Measurements from ENCODE around the gene ELMO3. TPM values are rescaled to one million over a fixed set of nuclear protein-coding genes. Genes with fewer than 3 reads are reported as not detected.

ELMO3 gene
- polyA plus RNA-seq, 4 donors = 0.86 to 8.5 (median 5.5) TPM

DNA sequence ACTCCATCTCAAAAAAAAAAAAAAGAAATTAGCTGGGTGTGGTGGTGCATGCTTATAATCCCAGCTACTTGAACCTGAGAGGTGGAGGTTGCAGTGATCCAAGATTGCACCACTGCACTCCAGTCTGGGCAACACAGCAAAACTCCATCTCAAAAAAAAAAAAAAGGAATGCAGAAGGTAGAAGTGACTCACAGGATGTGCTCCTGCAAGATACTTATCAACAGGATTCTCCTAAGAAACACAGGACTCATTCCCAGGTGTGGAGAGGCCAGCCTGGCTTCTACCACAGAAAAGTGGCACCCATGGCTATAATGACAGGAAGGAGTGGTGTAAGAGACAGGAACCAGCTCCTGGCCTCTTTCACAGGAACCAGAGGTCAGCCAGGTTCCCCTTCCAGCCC lies 13.8 kb downstream of the ELMO3 start:
- DNase-seq (ENCODE audit: low read depth in 4 of 4, low spot score in 3 of 4) = no peak

DNA sequence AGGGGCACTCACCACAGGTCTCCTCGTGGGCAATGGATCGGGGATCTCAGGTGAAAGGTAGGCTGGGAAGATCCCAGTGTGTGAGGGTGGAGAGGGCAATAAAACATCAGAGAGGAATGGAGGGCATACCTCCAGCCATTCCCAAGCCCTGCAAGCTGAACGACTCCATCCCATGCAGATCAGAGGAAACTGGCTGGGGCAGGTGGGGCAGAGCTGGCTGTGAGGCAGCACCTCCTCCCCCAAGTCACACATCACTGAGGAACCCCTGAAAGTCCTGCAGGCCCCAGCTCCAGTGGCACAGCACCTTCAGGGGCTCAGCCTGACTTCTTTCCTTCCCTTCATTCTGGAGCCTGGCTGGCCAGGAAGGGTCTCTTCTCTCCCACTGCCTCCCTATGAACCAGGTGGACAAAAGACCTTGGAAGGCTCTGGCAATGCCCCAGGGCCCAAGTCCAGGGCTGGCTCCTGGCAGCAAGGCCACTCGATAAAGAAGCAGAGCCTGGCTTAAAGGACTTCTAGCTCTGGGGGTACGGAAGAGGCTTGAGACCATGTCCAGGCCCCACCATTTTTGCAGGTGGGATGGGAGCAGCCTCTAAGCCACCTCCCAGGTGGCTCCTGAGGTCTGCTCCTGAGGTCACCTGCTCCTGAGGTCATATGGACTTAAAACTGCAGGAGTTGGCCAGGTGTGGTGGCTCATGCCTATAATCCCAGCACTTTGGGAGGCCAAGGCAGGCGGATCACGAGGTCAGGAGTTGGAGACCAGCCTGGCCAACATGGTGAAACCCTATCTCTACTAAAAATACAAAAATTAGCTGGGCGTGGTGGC lies 14.5 kb downstream of the ELMO3 start:
- DNase-seq (ENCODE audit: low read depth in 4 of 4, low spot score in 3 of 4) = no peak

GRCh38 chr16:67215706-67216105 lies 16.8 kb downstream of the ELMO3 start:
- DNase-seq (ENCODE audit: low read depth in 4 of 4, low spot score in 3 of 4) = no peak

- no peak for DNase-seq (ENCODE audit: low read depth in 4 of 4, low spot score in 3 of 4)
These were observed 17.9 kb downstream of the ELMO3 start for GRCh38 chr16:67216612-67217490.

DNA sequence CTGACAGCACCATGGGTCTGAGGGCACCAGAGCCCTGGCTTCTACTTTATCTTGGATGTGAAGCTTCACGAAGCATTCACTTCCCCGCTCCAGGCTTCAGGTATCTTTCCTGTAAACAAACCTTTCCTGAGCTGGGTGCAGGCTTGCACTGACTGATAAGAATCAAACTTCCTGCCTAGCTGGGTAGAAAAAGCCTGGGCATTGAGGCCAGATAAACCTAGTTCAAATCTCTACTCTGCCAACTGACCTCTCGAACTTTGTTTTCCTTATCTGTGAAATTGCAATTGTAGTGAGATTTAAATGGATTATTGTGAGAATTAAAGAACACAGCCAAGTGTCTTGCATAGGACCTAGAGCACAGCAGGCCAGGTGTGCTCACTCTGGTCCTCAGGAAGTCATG lies 25.1 kb downstream of the ELMO3 start:
- no peak for DNase-seq (ENCODE audit: low read depth in 4 of 4, low spot score in 3 of 4)

- no peak for DNase-seq (ENCODE audit: low read depth in 4 of 4, low spot score in 3 of 4)
These were observed 27.4 kb downstream of the ELMO3 start for GRCh38 chr16:67226295-67226803.

DNA sequence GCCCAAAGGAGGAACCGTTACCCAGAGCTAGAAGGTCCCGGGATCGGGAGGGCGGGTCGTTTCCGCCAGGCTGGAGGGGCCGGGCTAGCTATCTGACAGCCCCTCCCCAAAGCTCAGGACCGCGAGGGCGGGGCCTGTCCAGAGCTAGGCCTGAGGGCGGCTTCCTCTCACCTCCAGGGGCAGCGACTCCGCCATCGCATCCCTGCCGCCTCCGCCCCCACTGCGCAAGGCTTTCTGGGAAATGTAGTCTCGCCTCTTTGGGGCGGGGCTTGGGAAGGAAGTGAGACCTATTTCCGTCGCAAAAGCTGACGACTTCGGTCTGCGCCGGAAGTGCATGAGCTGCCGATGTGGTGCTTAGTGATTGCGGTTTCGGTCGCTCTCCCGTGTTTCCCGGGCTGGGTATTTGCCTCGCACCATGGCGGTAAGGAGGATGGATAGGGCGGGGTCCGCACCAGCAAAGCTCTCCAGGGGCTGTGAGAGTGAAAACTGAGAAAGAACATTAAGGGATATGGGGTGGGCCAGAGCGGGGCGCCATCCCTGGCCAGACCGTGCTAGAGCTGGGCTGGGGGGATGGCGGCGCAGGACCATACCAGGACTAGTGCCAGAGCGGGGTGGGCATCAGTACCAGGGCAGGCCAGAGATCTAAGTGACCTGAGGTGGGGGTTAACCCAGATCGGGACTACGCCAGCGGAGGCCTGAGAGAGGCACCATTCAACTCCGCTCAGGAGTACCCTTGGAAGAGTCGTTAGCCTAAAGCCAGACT lies 28.1 kb downstream of the ELMO3 start, which contains the start of gene TMEM208:
Gene TMEM208, plus strand, starts transcription at position 327 of the 763 bp plus-strand sequence. Its CDS starts 89 bp downstream, at position 416.
- DNase-seq (ENCODE audit: low read depth in 4 of 4, low spot score in 3 of 4) = peak; percentile 93 to 98 (median 96)

GRCh38 chr16:67227567-67227921 lies 28.6 kb downstream of the ELMO3 start:
- DNase-seq (ENCODE audit: low read depth in 4 of 4, low spot score in 3 of 4) = no peak

DNA sequence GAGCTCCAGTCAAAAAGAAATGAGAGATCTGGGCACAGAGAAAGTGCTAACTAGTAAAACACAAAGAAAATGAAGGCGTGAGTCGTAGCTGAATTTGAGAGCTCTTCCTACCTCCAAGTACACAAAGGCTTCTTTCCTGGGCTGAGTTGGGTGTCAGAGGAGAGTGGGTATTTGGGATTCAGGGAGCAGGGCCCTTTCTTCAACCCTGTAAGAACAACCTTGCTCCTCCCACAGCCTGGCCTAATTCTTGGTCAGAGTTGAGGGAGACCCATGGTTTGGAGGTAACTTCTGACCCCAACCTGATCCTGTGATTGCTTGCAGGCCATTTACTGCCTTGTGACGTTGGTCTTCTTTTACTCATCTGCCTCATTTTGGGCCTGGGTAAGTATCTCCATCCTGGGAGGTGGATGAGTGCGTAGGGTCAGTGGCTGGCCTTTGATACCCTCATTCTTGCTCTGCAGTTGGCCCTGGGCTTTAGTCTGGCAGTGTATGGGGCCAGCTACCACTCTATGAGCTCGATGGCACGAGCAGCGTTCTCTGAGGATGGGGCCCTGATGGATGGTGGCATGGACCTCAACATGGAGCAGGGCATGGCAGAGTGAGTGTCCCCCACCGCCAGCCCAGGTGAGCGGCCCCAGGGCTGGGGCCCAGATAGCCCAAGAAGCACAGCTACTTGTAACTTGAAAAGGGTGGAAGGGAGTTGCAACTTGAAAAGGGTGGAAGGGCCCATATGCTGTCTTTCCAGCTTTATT lies 29.3 kb downstream of the ELMO3 start:
- no peak for DNase-seq (ENCODE audit: low read depth in 4 of 4, low spot score in 3 of 4)

GRCh38 chr16:67228905-67229304 lies 30.0 kb downstream of the ELMO3 start:
- DNase-seq (ENCODE audit: low read depth in 4 of 4, low spot score in 3 of 4) = no peak

- no peak for DNase-seq (ENCODE audit: low read depth in 4 of 4, low spot score in 3 of 4)
These were observed 31.2 kb downstream of the ELMO3 start for GRCh38 chr16:67229906-67230808.

DNA sequence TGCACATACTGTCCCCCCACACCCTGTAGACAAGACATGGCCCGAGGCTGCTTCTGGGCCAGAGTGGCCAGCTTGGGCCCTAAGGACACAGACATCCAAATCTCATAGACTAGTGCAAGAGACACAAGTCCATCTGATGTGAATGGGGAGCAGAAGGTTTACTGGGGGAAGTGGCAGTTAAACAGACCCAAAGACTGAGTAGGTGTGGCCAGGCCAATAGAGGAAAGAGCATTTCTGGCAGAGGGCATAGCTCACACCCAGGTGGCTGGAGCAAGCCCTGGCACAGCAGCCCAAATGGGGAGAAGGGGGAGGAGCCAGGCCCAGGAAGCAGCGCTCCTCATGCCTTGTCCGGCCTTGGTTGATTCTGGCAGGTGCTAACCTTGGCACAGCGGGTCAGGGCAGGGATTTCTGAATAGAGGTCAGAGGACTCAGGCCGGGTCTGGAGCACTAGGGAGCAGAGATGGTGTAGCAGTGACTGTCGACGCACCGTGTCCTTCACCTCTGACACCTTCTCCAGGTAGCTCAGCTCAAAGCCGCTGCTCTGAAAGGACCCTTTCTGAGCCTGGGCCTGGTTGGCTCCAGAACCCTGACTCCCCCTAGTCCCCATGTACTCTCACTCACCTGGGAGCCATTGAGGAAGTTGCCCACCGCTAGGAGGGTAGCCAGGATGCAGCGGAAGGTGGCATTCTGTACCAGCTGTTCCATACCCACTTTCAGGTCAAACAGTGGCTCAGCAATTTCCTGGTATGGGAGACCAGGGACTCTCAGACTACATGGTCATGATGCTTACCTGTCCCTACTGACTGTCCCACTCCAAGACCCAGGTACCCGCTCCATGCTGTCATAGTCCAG lies 32.1 kb downstream of the ELMO3 start:
- no peak for DNase-seq (ENCODE audit: low read depth in 4 of 4, low spot score in 3 of 4)

- no peak for DNase-seq (ENCODE audit: low read depth in 4 of 4, low spot score in 3 of 4)
These were observed 34.7 kb downstream of the ELMO3 start for GRCh38 chr16:67233596-67233995.

DNA sequence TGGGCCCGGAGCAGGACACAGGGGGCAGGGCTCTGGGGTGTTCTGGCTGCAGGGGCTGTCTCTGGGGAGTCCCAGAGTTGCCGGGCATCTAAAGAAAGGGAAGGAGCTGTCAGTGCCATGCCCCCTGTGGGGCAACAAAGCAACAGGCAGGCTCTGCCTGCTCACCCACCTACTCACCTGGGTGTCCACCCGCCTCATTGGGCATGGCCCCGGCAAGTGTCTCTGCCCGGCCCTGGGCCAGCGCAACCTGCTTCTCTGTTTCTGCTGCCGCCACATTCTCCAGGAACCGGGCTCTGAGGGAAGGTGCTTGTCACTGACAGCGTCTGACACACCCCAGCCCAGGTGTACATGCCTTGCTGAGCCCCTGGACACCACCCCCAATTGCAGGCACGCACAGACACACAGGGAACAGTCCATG lies 35.3 kb downstream of the ELMO3 start:
- DNase-seq (ENCODE audit: low read depth in 4 of 4, low spot score in 3 of 4) = no peak

- DNase-seq (ENCODE audit: low read depth in 4 of 4, low spot score in 3 of 4) = no peak
These were observed 37.1 kb downstream of the ELMO3 start for GRCh38 chr16:67235816-67236562.

DNA sequence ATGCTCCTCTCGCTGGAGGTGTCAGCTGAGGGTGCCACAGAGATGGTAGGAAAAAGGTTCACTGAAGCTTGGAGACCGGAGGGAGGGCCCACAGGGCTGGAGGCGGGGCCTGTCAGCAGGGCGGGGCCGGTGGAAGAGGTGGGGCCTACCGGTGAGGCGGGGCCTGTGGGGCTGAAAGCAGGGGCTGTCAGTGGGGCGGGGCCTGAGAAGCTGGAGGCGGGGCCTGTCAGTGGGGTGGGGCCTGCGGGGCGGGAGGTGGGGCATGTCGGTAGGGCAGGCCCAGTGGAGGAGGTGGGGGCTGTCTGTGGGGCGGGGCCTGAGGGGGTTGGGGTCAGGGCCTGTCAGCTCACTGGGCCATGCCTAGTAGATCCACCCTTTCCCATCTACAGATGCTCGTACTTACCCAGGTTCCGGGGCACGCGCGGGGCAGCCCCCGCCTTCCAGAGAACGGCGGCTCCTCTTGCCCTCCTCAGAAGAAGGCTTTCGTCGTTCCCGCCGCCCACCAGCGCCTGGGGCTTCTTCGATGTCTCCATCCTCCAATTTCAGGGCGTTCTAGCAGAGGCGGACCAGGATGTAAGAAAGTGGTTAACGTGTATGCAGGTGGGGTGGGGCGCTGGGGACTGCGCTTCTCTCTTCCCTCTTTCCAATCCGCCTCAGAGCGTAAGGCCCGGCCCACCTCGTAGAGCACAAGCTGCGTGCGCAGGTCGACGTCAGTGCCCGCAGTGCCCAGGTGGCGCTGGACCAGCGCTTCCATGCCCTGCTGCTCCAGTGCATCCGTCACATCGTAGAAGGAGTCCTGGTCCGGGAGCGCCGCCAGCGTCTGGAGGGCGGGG lies 37.8 kb downstream of the ELMO3 start:
- no peak for DNase-seq (ENCODE audit: low read depth in 4 of 4, low spot score in 3 of 4)

Measured in left renal pelvis (tissue), 4 donors.